Measurements from ENCODE around the gene SHB.

SHB gene

DNA sequence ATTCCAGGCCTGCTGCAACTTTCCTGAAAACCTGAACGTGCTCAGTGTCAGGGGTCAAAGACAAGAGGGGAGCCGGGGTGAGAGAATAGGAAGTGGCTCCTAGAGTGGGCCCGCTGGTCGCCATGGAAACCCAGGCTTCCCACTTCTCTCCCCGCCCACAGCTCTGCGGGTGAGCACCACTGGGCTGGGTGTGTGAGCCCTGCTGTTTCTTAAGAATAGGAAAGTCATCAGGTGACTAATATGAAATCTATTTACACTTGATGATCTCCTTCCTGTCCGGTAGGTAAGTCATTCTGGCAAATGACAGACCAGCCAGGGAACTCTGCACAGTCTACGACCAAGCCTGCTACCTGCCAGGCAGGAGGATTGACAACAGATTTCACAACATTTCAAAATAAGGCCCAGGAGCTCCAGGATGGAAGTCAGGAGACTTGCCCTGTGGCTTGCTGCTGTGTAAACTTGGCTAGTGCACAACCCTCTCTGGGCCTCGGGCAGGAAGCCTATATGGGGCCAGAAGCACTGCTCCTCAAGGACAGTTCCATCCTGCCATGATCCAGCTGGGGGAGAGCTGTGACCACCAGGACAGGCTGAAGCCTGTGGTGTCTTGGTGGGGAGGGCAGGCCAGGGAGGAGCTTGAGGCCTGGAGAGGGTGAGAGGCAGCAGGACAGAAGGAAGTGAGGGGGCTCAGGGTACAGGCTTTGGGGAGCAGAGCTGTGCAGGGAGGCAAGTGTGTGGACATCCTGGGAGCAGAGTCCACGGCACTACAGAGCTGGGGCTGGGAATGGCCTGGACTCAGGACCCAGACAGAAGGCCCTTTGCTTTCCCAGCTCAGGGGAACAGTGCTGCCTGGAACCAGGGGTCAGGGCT, 60.6 kb downstream of the SHB start:
- no peak for DNase-seq (ENCODE audit: low read depth)

DNA sequence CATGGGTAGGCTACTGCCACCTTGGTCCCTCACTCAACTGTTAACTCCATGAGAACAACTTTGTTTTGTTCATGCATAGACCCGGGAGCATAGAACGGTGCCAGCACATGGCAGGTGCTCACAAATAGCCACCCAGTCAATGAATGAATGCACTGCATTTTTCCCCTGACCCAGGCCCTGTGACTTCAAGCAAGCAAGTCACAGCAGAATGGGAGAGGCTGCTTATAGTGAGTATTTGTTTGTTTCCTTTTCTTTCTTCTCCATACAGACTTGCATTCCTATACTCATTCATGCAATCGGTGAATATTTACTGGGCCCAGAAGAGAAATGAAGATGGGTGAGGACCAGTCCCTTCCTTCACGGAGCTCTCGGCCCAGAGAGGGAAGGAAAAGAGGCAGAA, 62.0 kb downstream of the SHB start:
- no peak for DNase-seq (ENCODE audit: low read depth)

DNA sequence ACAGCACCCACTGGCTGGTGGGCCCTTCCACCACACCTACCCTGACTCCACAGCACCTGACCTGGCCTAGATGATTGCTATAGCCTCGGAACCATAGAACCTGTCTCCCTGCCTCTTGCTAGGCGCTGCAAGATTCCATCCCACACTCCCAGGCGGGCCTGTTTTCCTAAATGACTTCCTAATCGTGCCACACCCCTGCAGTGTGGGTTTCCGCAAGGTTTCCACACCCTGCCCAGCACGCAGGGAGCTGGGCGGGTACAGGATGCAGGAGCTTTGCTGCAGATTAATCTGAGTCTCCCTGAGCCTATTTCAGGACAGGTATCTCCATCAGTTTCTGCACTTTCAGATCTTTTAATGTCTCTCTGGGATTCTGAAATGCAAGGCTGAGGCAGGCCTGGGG, 62.9 kb downstream of the SHB start:
- no peak for DNase-seq (ENCODE audit: low read depth)

DNA sequence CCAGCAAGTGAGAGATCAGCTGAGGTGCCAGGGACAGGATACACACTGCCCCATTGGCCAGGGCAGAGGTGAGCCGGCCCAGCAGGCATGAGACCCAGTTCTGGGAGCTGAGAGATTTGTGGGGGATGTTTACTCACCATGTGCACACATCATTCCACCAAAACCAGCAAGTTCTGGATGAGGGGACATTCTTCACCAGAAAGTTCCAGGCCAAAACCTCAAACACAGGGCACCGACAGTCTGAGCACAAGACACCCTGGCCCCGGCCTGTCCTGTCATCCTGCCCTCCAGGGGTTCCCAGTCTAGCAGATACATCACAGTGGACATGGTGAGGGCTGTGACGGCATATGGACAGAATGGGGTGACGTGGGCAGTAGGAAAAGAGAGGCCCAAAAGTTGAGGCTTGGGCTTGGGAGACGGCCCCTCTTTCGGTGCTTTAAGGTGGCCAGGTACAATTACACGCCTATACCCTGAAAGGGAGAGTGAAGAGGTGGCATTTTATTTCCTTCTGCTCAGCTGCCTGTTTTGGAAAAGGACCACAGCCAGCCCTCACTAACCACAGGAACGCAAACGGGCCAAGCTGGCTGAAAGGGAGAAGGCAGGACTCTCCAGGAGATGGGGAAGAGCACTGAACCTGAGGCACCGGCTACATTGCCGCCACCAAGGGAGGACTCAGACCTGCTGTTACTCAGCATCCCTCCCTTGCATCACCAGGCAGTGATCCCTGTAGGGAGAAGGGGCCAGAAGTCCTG, 64.0 kb downstream of the SHB start:
- DNase-seq (ENCODE audit: low read depth) = no peak

DNA sequence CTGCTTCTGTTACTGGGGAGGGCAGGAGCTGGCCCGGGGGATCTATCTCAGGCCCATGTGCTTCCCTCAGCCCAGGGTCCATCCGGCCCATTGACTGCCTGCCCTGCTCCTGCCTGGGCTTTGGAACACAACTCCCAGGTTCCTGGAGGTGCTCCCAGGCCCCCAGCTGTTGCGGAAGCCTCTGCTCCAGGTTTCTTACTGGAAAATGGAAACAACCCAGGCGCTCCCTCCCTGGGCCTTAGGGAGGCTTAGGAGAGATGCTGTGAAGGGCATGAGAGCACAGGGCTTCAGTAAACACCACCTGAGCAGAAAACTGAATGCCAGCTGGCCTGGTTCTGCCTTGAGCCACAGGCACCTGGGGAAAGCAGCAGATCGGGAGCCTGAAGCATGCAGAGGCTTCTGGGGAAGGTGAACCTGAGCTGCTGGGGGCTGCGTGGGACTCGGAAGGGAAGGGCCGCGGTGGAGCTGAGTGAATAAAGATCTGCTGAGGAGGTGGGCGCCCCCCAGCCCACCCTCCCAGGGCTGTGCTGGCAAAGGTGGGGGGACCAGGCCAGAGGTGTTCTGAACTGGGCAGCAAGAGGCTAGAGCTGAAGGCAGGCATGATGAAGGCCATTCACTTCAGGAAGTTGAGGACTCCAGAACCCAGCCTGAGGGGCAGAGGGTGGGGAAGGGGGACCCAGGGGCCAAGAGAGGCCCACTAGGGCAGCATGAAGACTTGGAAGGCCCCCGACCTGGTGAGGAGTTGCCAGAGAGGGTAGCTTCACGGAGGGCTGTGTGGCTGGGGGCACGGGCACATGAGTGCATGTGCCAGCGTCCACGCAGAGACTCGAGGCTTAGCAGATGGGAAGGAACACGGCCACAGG, 64.8 kb downstream of the SHB start:
- no peak for DNase-seq (ENCODE audit: low read depth)

GRCh38 chr9:38003230-38003629, 65.8 kb downstream of the SHB start:
- DNase-seq (ENCODE audit: low read depth) = no peak

- no peak for DNase-seq (ENCODE audit: low read depth)
Measured at GRCh38 chr9:38001430-38001829, 67.6 kb downstream of the SHB start.

GRCh38 chr9:38000735-38001134, 68.3 kb downstream of the SHB start:
- DNase-seq (ENCODE audit: low read depth) = no peak

GRCh38 chr9:38000332-38000731, 68.7 kb downstream of the SHB start:
- DNase-seq (ENCODE audit: low read depth) = no peak

DNA sequence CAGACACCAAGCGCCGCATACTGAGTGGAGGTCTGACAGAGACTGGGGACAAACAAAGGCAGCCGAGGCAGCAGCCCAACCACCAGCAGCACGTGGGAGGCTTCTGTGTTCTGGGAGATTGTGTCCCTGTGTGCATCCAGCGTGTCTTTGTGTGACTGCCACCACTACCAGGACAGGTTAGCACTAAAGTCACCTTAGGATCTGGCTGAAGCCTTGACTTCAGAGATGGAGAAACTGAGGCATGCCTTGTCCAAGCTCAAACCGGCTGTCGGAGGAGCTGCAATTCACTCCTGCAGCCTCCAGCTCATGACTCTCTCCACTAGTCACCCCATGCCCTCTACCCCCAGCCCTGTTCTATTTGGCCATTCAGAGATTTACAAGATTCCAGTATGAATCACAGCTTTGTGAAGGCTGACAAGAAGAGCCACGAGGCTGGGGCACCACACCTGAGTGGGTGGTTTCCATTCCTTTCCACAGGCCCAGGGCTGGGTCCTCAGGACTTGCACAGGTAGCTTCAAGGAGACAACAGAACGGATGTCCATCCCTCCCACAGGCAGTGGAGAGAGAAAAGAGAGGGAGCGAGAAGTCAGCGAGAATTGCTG, 69.3 kb downstream of the SHB start:
- no peak for DNase-seq (ENCODE audit: low read depth)

- DNase-seq (ENCODE audit: low read depth) = no peak
Measured at GRCh38 chr9:37998881-37999587, 70.0 kb downstream of the SHB start.

- no peak for DNase-seq (ENCODE audit: low read depth)
Measured at GRCh38 chr9:37997636-37998374, 71.2 kb downstream of the SHB start.

GRCh38 chr9:37996819-37997217, 72.2 kb downstream of the SHB start:
- DNase-seq (ENCODE audit: low read depth) = no peak

- DNase-seq (ENCODE audit: low read depth) = no peak
Measured at GRCh38 chr9:37995961-37996818, 72.8 kb downstream of the SHB start.

DNA sequence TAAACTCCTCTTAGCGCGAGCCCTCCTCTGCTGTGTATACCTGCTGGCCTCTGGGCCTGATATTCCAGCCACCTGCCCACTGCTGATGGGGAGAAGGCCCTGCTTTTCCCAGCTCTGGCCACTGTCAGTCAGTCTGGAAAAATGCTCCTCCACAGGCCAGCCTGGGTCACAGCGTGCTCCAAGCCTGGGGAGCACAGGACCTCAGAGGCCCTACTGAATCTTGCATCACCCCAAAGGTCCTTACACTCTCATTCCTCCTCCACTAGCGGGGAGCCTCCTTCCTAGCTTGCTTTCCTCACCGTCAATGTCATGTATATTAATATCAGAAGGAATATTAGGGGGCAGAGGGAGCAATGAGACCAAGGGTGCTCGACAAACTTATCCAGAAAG, 73.7 kb downstream of the SHB start:
- DNase-seq (ENCODE audit: low read depth) = no peak

DNA sequence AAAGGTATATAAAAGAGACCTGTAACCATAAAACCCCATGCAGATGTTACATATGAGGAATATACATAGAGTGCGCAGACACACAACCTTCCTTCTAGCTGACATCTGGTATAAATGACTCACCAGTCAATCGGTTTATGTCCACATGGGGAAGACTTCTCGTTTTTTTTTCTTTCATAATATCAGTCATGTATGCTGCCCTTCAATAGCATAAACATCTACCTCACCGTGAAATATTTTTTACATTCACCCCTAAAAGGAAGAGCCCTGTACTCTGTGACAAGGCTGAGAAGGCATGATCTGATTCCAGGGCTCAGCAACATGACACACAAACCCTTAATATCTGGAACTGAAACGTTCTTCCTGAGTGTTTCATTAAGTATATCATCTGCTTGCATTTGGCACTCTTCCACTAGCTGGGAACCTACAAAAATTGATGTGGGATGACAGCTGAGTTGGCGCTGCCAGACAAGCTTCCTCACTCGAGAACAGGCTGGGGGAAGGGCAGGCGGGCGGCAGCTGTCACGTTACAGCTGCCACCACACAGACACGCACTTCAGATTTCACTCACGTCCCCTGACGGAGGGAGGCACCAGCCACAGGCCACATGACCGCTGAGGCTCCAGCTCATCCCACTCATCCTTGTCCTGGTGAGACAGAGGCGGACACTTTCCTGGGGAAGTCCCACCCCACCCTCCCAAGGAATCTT, 74.2 kb downstream of the SHB start:
- no peak for DNase-seq (ENCODE audit: low read depth)

- DNase-seq (ENCODE audit: low read depth) = no peak
Measured at GRCh38 chr9:37992924-37993349, 76.1 kb downstream of the SHB start.

DNA sequence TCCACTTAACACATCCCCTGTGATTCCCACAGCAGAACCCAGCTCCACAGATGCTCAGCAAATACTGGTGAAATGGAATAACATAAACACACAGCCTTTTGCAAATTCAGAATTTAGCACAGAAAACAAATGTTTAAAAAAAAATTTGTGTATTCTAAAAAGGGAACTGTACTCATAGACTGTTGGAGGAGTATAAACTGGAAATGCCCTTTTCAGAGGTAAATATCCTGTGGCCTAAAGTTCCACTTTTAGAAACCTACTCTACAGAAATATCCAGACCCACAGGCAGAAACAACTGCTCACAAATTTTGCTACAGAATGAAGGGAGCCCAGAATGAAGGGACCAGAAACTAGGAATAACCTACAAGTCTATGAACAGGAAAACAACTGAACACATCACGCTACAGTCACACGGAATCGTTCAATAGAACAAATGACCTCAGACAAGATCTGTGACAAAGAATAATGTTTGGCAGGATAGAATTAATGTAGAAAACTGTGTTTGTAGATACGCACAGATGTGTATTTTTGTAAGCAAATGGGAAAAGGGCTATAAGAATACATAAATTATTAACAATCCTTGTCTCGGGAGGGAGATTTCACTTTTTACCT, 78.5 kb downstream of the SHB start:
- DNase-seq (ENCODE audit: low read depth) = no peak

DNA sequence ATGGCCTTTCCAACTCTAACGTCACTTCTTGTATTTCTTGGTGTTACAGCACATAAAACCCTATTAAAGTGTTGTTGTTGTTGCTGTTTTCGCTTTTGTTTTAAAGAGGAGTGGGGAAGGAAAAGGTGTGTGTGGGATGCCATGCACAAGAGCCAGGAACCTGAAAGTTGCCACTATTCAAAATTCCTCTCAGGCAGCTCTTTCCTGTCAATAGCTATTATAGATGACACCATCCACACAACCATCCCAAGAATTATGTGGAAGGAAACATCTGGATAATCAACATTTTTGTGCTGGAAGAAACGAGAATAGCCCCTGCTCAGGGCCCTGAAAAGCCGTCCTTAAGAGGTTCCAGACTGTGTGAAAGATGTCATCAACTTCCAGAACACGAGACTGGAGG, 79.3 kb downstream of the SHB start:
- DNase-seq (ENCODE audit: low read depth) = no peak
